ENCODE data around the gene MOCS2. TPM values are rescaled to one million over a fixed set of nuclear protein-coding genes. Genes with fewer than 3 reads are reported as not detected.

MOCS2 gene
- total and polyA plus RNA-seq, 9 donors = 39.6 to 51.8 (median 43.7) TPM

- Histone ChIP-seq H3K4me3 (ENCODE audit: low read length) (no peak overlapping the region), H3K27me3 (ENCODE audit: control insufficient read depth, insufficient read depth, low read length) (no peaks in the 10 kb centered on the region), H3K9me3 (replicated peaks; ENCODE audit: control insufficient read depth, low read depth, low read length) (no peaks in the 10 kb centered on the region), H3K27ac (ENCODE audit: low read length) (no peak overlapping the region), H3K4me1 (ENCODE audit: control insufficient read depth, insufficient read depth, low read length) (no peaks in the 10 kb centered on the region), H3K36me3 (ENCODE audit: control insufficient read depth, insufficient read depth, low read length) (no peaks in the 10 kb centered on the region)
- no peak for DNase-seq
- WGBS (ENCODE audit: insufficient coverage) = no CpG with 5 or more reads among the region's 1 CpG
These were observed 43.5 kb downstream of the MOCS2 start for GRCh38 chr5:53066088-53066487.

GRCh38 chr5:53063791-53064190 is 45.8 kb downstream of the MOCS2 start:
- Histone ChIP-seq H3K27ac (ENCODE audit: low read length) (no peak overlapping the region), H3K9me3 (replicated peaks; ENCODE audit: control insufficient read depth, low read depth, low read length) (no peaks in the 10 kb centered on the region), H3K4me1 (ENCODE audit: control insufficient read depth, insufficient read depth, low read length) (no peaks in the 10 kb centered on the region), H3K36me3 (ENCODE audit: control insufficient read depth, insufficient read depth, low read length) (no peaks in the 10 kb centered on the region), H3K27me3 (ENCODE audit: control insufficient read depth, insufficient read depth, low read length) (no peaks in the 10 kb centered on the region), H3K4me3 (ENCODE audit: low read length) (no peak overlapping the region)
- no peak for DNase-seq
- no CpG with 5 or more reads among the region's 3 CpGs for WGBS (ENCODE audit: insufficient coverage)

GRCh38 chr5:53063176-53063575 is 46.4 kb downstream of the MOCS2 start:
- Histone ChIP-seq H3K27ac (ENCODE audit: low read length) (no peak overlapping the region), H3K36me3 (ENCODE audit: control insufficient read depth, insufficient read depth, low read length) (no peaks in the 10 kb centered on the region), H3K9me3 (replicated peaks; ENCODE audit: control insufficient read depth, low read depth, low read length) (no peaks in the 10 kb centered on the region), H3K4me3 (ENCODE audit: low read length) (no peak overlapping the region), H3K27me3 (ENCODE audit: control insufficient read depth, insufficient read depth, low read length) (no peaks in the 10 kb centered on the region), H3K4me1 (ENCODE audit: control insufficient read depth, insufficient read depth, low read length) (no peaks in the 10 kb centered on the region)
- no CpG with 5 or more reads among the region's 2 CpGs for WGBS (ENCODE audit: insufficient coverage)
- no peak for DNase-seq

GRCh38 chr5:53059281-53059680 is 50.3 kb downstream of the MOCS2 start:
- no peaks in the 10 kb centered on the region for H3K4me1 ChIP-seq (ENCODE audit: control insufficient read depth, insufficient read depth, low read length)
- H3K4me3 ChIP-seq (ENCODE audit: low read length) = no peak overlapping the region
- no peak overlapping the region for H3K27ac ChIP-seq (ENCODE audit: low read length)
- H3K9me3 ChIP-seq (replicated peaks; ENCODE audit: control insufficient read depth, low read depth, low read length) = no peaks in the 10 kb centered on the region
- no peaks in the 10 kb centered on the region for H3K27me3 ChIP-seq (ENCODE audit: control insufficient read depth, insufficient read depth, low read length)
- no peak for DNase-seq
- H3K36me3 ChIP-seq (ENCODE audit: control insufficient read depth, insufficient read depth, low read length) = no peaks in the 10 kb centered on the region
- WGBS (ENCODE audit: insufficient coverage) = 81% methylated on average over 5 of the region's 5 CpGs

- no peak for DNase-seq
- no peaks in the 10 kb centered on the region for H3K4me1 ChIP-seq (ENCODE audit: control insufficient read depth, insufficient read depth, low read length)
- WGBS (ENCODE audit: insufficient coverage) = no CpG with 5 or more reads among the region's 5 CpGs
- no peak overlapping the region for H3K27ac ChIP-seq (ENCODE audit: low read length)
- no peak overlapping the region for H3K4me3 ChIP-seq (ENCODE audit: low read length)
- H3K27me3 ChIP-seq (ENCODE audit: control insufficient read depth, insufficient read depth, low read length) = no peaks in the 10 kb centered on the region
- H3K9me3 ChIP-seq (replicated peaks; ENCODE audit: control insufficient read depth, low read depth, low read length) = no peaks in the 10 kb centered on the region
- no peaks in the 10 kb centered on the region for H3K36me3 ChIP-seq (ENCODE audit: control insufficient read depth, insufficient read depth, low read length)
These were observed 54.2 kb downstream of the MOCS2 start for GRCh38 chr5:53055365-53055764.

- no peaks in the 10 kb centered on the region for H3K4me1 ChIP-seq (ENCODE audit: control insufficient read depth, insufficient read depth, low read length)
- no peaks in the 10 kb centered on the region for H3K9me3 ChIP-seq (replicated peaks; ENCODE audit: control insufficient read depth, low read depth, low read length)
- H3K4me3 ChIP-seq (ENCODE audit: low read length) = no peak overlapping the region
- H3K27ac ChIP-seq (ENCODE audit: low read length) = no peak overlapping the region
- WGBS (ENCODE audit: insufficient coverage) = 88% methylated on average over 4 of the region's 4 CpGs
- H3K27me3 ChIP-seq (ENCODE audit: control insufficient read depth, insufficient read depth, low read length) = no peaks in the 10 kb centered on the region
- no peak for DNase-seq
- H3K36me3 ChIP-seq (ENCODE audit: control insufficient read depth, insufficient read depth, low read length) = no peaks in the 10 kb centered on the region
These were observed 56.2 kb downstream of the MOCS2 start for GRCh38 chr5:53053364-53053763.

GRCh38 chr5:53052499-53052898 is 57.1 kb downstream of the MOCS2 start:
- no peaks in the 10 kb centered on the region for H3K27me3 ChIP-seq (ENCODE audit: control insufficient read depth, insufficient read depth, low read length)
- no peaks in the 10 kb centered on the region for H3K9me3 ChIP-seq (replicated peaks; ENCODE audit: control insufficient read depth, low read depth, low read length)
- no peak for DNase-seq
- WGBS (ENCODE audit: insufficient coverage) = 50% methylated on average over 2 of the region's 2 CpGs
- H3K27ac ChIP-seq (ENCODE audit: low read length) = no peak overlapping the region
- H3K36me3 ChIP-seq (ENCODE audit: control insufficient read depth, insufficient read depth, low read length) = no peaks in the 10 kb centered on the region
- H3K4me1 ChIP-seq (ENCODE audit: control insufficient read depth, insufficient read depth, low read length) = no peaks in the 10 kb centered on the region
- H3K4me3 ChIP-seq (ENCODE audit: low read length) = no peak overlapping the region

GRCh38 chr5:53048248-53048647 is 61.3 kb downstream of the MOCS2 start:
- no peaks in the 10 kb centered on the region for H3K4me1 ChIP-seq (ENCODE audit: control insufficient read depth, insufficient read depth, low read length)
- no peaks in the 10 kb centered on the region for H3K9me3 ChIP-seq (replicated peaks; ENCODE audit: control insufficient read depth, low read depth, low read length)
- no peak overlapping the region for H3K27ac ChIP-seq (ENCODE audit: low read length)
- no peaks in the 10 kb centered on the region for H3K27me3 ChIP-seq (ENCODE audit: control insufficient read depth, insufficient read depth, low read length)
- H3K36me3 ChIP-seq (ENCODE audit: control insufficient read depth, insufficient read depth, low read length) = no peaks in the 10 kb centered on the region
- H3K4me3 ChIP-seq (ENCODE audit: low read length) = no peak overlapping the region
- WGBS (ENCODE audit: insufficient coverage) = no CpG with 5 or more reads among the region's 2 CpGs
- DNase-seq = no peak

Other genes starting within 250 kb of the MOCS2 start
- gene ITGA2, start 120.4 kb downstream of the MOCS2 start, total RNA-seq = 27.7 TPM
- 10 to 100 TPM in 3 of 8 donors, 1 to 10 TPM in 5; 6.0 to 20.6 (median 8.7) TPM for gene ITGA2, start 120.4 kb downstream of the MOCS2 start, polyA plus RNA-seq (ENCODE audit: insufficient read depth in 1 of 8, insufficient read length in 8 of 8, low replicate concordance in 1 of 8)

Data from muscle of leg (tissue), 11 donors.